Lower leg skin (tissue), 4 donors: ENCODE measurements around the gene VEZF1. TPM values are rescaled to one million over a fixed set of nuclear protein-coding genes. Genes with fewer than 3 reads are reported as not detected.

ENCODE experiments used
- DNase-seq, 2 donors: peaks; one replicate each; pipeline ENCODE4 v3.0.0-alpha.2; 2019; ENCODE audit warnings: low spot score in 2 of 2
- H3K4me3 ChIP-seq: fragments of 200-600 bp; sonication (generic); 2 replicates; pipeline ENCODE4 v1.5.1; 2017; ENCODE audit warnings: mild to moderate bottlenecking, low read depth; ENCODE audit not compliant: poor library complexity, severe bottlenecking
- CTCF ChIP-seq, 3 donors: fragments of 450-650 bp; IDR thresholded peaks; one replicate each; pipeline ENCODE4 v1.5.1; 2016; ENCODE audit warnings: antibody characterized with exemption in 3 of 3, mild to moderate bottlenecking in 3 of 3, moderate library complexity in 2 of 3
- POLR2A ChIP-seq, 2 donors: fragments of 450-650 bp; IDR thresholded peaks; one replicate each; pipeline ENCODE4 v1.6.1; 2016 to 2017; ENCODE audit warnings: antibody characterized with exemption in 2 of 2, mild to moderate bottlenecking in 1 of 2, moderate library complexity in 1 of 2
- WGBS, 2 donors: methylation state at CpG; one replicate each; pipeline ENCODE4 v1.1.5; 2018; 5-methylcytosine and 5-hydroxymethylcytosine counted together
- intact Hi-C: fragments of 100-400 bp; cut with DNase I; formaldehyde crosslinking; loops from one replicate; pipeline ENCODE4 v1.15.0; 2023; ENCODE audit warnings: low total_unique reads
- total RNA-seq, 4 donors: library from RNA; depleted of rRNA; stranded (reverse); fragments of >200 nt; gene quantifications; one replicate each; pipeline ENCODE4 v1.1.0, GENCODE V29; 2016

Gene VEZF1
- total RNA-seq, 4 donors from 2014 or later = 30.3 to 56.1 (median 46.6) TPM

GRCh38 chr17:57956291-57957119 lies 31.5 kb downstream of the VEZF1 start:
- H3K4me3 ChIP-seq = no peak overlapping the region
- DNase-seq = no peak
- no peak for TF ChIP-seq POLR2A (IDR thresholded peaks at IDR 0.05)
- TF ChIP-seq CTCF (IDR thresholded peaks at IDR 0.05) = no peak
- intact Hi-C loops = no loop called here
- WGBS, 2 donors = 65 to 71% methylated on average over 13 of the region's 13 CpGs

- peak within 1 kb of the TSS; percentile 74 for H3K4me3 ChIP-seq
- WGBS, 2 donors = 2% methylated on average over 20 to 66 of the region's 79 CpGs
- TF ChIP-seq CTCF (IDR thresholded peaks at IDR 0.05) (no peak), POLR2A (IDR thresholded peaks at IDR 0.05) (no peak)
- DNase-seq = peak in 1 of 2 donors; percentile 94
- intact Hi-C loops = no loop called here
Observed at GRCh38 chr17:57955183-57955931, 32.7 kb downstream of the VEZF1 start, which contains the start of gene CUEDC1. CUEDC1 (minus strand) TSS chr17:57955412; CDS start chr17:57885564, 69,848 bp downstream.

GRCh38 chr17:57954397-57955182 lies 33.5 kb downstream of the VEZF1 start:
- intact Hi-C loops = no loop called here

GRCh38 chr17:57953705-57954396 lies 34.2 kb downstream of the VEZF1 start:
- intact Hi-C loops = no loop called here
- WGBS, 2 donors = 73 to 75% methylated on average over 13 of the region's 13 CpGs
- no peak for DNase-seq
- TF ChIP-seq CTCF (IDR thresholded peaks at IDR 0.05) (no peak), POLR2A (IDR thresholded peaks at IDR 0.05) (no peak)
- H3K4me3 ChIP-seq = peak overlapping the region; percentile 74

More at GRCh38 chr17:57954397-57955182, 33.5 kb downstream of the VEZF1 start:
- peak; percentile 70 to 96 for DNase-seq
- TF ChIP-seq CTCF (IDR thresholded peaks at IDR 0.05) (no peak), POLR2A (IDR thresholded peaks at IDR 0.05) (no peak)
- peak overlapping the region; percentile 74 for H3K4me3 ChIP-seq
- 2% methylated on average over 28 to 57 of the region's 85 CpGs for WGBS, 2 donors

GRCh38 chr17:57953219-57953618 lies 34.8 kb downstream of the VEZF1 start:
- H3K4me3 ChIP-seq = no peak overlapping the region
- WGBS, 2 donors = 83 to 84% methylated on average over 1 of the region's 1 CpG
- no peak for DNase-seq
- TF ChIP-seq POLR2A (IDR thresholded peaks at IDR 0.05) (no peak), CTCF (IDR thresholded peaks at IDR 0.05) (no peak)
- intact Hi-C loops = no loop called here
